ENCODE measurements around the gene MED7.

The MED7 gene

GRCh38 chr5:157182143-157182757 lies 39.6 kb upstream of the MED7 start:
- no peak for TF ChIP-seq ZFX (IDR thresholded peaks at IDR 0.05)
- TF ChIP-seq, protein P1, sequence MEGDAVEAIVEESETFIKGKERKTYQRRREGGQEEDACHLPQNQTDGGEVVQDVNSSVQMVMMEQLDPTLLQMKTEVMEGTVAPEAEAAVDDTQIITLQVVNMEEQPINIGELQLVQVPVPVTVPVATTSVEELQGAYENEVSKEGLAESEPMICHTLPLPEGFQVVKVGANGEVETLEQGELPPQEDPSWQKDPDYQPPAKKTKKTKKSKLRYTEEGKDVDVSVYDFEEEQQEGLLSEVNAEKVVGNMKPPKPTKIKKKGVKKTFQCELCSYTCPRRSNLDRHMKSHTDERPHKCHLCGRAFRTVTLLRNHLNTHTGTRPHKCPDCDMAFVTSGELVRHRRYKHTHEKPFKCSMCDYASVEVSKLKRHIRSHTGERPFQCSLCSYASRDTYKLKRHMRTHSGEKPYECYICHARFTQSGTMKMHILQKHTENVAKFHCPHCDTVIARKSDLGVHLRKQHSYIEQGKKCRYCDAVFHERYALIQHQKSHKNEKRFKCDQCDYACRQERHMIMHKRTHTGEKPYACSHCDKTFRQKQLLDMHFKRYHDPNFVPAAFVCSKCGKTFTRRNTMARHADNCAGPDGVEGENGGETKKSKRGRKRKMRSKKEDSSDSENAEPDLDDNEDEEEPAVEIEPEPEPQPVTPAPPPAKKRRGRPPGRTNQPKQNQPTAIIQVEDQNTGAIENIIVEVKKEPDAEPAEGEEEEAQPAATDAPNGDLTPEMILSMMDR (conservative IDR thresholded peaks at IDR 0.05), result no peak
- H3K27ac ChIP-seq, result no peak overlapping the region

GRCh38 chr5:157180374-157181264 lies 38.0 kb upstream of the MED7 start, which contains the start of gene ITK:
Gene ITK, plus strand, starts transcription at chr5:157180840. Its CDS starts 138 bp downstream, at chr5:157180978.
- no peak for TF ChIP-seq ZFX (IDR thresholded peaks at IDR 0.05)
- TF ChIP-seq, protein P1 (conservative IDR thresholded peaks at IDR 0.05), result no peak
- H3K27ac ChIP-seq, result no peak within 1 kb of the TSS

DNA sequence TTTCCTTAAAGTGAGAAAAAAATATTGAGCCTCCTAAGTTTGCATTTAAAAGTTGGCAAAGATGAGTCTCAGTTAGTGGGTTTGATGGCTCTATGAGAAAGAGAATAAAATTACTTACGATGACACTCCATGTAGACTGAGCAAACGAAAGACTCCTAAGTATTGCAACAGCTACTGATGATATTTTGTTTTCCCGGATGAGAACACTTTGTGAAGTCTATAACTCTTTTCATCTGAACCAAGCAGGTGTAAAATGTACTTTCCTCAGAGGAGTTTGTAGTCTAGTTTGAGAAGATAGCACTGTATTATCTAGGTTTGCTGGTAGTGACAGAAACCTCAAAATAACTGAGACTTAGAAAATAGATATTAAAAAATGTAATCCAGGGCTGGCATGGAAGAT lies 36.3 kb upstream of the MED7 start:
- no peak for TF ChIP-seq ZFX (IDR thresholded peaks at IDR 0.05)
- TF ChIP-seq, protein P1 (conservative IDR thresholded peaks at IDR 0.05), result no peak
- no peak overlapping the region for H3K27ac ChIP-seq

DNA sequence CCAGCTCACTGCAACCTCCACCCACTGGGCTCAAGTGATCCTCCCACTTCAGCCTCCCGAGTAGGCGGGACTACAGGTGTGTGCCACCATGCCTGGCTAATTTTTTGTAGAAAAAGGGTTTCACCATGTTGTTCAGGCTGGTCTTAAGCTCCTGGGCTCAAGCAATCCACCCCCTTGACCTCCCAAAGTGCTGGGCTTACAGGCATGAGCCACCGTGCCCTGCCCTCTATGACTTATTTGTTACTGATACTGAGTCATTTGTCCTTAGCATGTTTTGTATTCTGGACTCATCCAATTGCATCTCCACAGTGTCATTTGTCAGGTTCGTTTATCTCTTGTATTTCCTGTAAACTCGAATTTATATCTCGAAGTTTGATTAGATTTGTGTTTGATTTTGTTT lies 35.3 kb upstream of the MED7 start:
- TF ChIP-seq ZFX (IDR thresholded peaks at IDR 0.05), result no peak
- TF ChIP-seq, protein P1 (conservative IDR thresholded peaks at IDR 0.05), result no peak
- H3K27ac ChIP-seq, result no peak overlapping the region

DNA sequence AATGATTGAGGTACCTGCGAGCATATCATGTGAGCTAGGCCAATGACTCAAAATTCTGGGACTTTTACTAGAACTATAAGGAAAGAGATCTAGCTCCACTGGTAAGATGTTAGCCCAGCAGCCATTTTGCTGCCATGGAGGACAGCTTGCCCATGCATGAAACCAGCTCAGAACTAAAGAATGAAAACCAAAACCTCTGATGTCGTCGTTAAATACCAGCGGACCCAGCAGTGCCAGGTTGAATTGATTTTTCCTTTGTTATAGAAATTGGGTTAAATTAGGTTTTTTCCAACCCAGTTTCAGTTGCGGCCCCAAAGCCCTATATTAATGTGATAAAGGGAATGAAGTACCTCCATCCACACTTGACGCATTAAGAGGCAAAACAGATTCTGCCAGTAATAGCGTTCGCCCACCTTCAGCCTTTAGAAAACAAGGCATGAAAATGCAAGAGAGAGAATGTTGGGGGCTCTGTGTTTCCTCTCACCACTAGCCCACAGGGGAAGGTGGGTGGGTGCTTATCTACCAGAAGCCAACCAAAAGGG lies 32.5 kb upstream of the MED7 start:
- TF ChIP-seq, protein P1 (conservative IDR thresholded peaks at IDR 0.05), result no peak
- no peak for TF ChIP-seq ZFX (IDR thresholded peaks at IDR 0.05)
- H3K27ac ChIP-seq, result no peak overlapping the region

DNA sequence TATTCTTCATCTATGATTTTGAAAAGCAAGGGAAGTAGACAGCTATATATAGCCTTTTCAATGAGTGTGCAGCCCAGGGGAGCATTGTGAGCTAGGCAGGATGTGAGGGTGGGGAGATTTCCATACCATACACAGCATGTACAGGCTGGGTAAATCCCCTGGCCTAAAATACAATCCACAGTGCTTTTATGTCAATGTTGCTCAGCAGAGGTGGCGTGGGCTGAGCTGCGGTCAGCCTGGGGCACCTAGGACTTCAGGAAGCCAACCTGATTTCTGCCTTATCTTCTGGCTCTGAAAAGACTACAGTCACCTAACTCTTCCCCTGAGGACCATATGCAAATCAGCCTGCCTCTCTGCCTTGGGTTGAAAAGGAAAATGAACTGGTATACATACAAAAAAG lies 29.7 kb upstream of the MED7 start:
- H3K27ac ChIP-seq, result no peak overlapping the region
- TF ChIP-seq, protein P1 (conservative IDR thresholded peaks at IDR 0.05), result no peak
- TF ChIP-seq ZFX (IDR thresholded peaks at IDR 0.05), result no peak

DNA sequence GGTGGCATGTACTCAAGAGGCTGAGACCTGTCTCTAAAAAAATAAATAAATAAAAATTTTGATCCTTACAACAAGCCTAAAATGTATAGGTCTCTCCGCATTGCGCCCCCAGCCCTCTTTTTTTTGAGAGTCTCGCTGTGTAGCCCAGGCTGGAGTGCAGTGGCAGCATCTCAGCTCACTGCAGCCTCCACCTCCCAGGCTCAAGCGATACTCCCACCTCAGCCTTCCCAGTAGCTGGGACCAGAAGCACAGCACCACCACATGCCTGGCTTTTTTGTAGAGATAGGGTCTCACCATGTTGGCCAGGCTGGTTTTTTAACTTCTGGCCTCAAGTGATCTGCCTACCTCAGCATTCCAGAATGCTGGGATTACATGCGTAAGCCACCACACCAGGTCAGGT lies 25.6 kb upstream of the MED7 start:
- TF ChIP-seq ZFX (IDR thresholded peaks at IDR 0.05), result no peak
- TF ChIP-seq, protein P1 (conservative IDR thresholded peaks at IDR 0.05), result no peak

More for the DNA sequence above, 25.6 kb upstream of the MED7 start:
- no peak overlapping the region for H3K27ac ChIP-seq

Data from C4-2B (cell line).